Glutamatergic neuron (in vitro differentiated cells): ENCODE measurements around the gene ARL6IP5. TPM values are rescaled to one million over a fixed set of nuclear protein-coding genes. Genes with fewer than 3 reads are reported as not detected.

Source experiments
- DNase-seq: peaks from one replicate; pipeline ENCODE4 v3.0.0; 2022
- H3K27ac Mint-ChIP-seq: one replicate; pipeline ENCODE4 v1.8.0; 2020; ENCODE audit warnings: mild to moderate bottlenecking, mixed read lengths, inconsistent platforms; ENCODE audit not compliant: unreplicated experiment
- H3K27me3 Mint-ChIP-seq: one replicate; pipeline ENCODE4 v1.8.0; 2020; ENCODE audit warnings: mild to moderate bottlenecking, moderate library complexity, mixed read lengths, inconsistent platforms; ENCODE audit not compliant: unreplicated experiment
- H3K36me3 Mint-ChIP-seq: one replicate; pipeline ENCODE4 v1.8.0; 2020; ENCODE audit warnings: mild to moderate bottlenecking, mixed read lengths, inconsistent platforms; ENCODE audit not compliant: unreplicated experiment
- H3K4me1 Mint-ChIP-seq: one replicate; pipeline ENCODE4 v1.8.0; 2020; ENCODE audit warnings: mild to moderate bottlenecking, low read depth, mixed read lengths, inconsistent platforms; ENCODE audit not compliant: unreplicated experiment
- H3K4me3 Mint-ChIP-seq: one replicate; pipeline ENCODE4 v1.8.0; 2020; ENCODE audit warnings: mild to moderate bottlenecking, mixed read lengths, inconsistent platforms; ENCODE audit not compliant: unreplicated experiment
- H3K9me3 Mint-ChIP-seq: one replicate; pipeline ENCODE4 v1.8.0; 2020; ENCODE audit warnings: mild to moderate bottlenecking, moderate library complexity, mixed read lengths, inconsistent platforms; ENCODE audit not compliant: unreplicated experiment
- CTCF ChIP-seq: fragments of 200-600 bp; sonication (generic); IDR thresholded peaks from one replicate; pipeline ENCODE4 v1.5.0; 2021; ENCODE audit not compliant: partially characterized antibody, unreplicated experiment
- long read RNA-seq: library from polyadenylated mRNA; unstranded; transcript quantifications from one replicate; pipeline ENCODE4 v2.0.0, GENCODE V29; 2020; ENCODE audit not compliant: unreplicated experiment
- total RNA-seq: library from RNA; stranded (reverse); fragmentation: NEBNext Ultra II Directional; extraction: Animal tissue kit (Norgen Biotek cat#: 25700); gene quantifications from one replicate; pipeline ENCODE4 v1.2.1, GENCODE V29; 2021; ENCODE audit not compliant: unreplicated experiment

The ARL6IP5 gene, protein sequence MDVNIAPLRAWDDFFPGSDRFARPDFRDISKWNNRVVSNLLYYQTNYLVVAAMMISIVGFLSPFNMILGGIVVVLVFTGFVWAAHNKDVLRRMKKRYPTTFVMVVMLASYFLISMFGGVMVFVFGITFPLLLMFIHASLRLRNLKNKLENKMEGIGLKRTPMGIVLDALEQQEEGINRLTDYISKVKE
- total RNA-seq = 74.0 TPM
- long read RNA-seq, transcript ARL6IP5-201 (3 exons, 2,101 nt) = major isoform, 126 of 133 reads
- long read RNA-seq, partial matches to known transcripts = 0 of 133 reads
- long read RNA-seq, other reads (novel, unspliced or antisense) = 6 of 133 reads

DNA sequence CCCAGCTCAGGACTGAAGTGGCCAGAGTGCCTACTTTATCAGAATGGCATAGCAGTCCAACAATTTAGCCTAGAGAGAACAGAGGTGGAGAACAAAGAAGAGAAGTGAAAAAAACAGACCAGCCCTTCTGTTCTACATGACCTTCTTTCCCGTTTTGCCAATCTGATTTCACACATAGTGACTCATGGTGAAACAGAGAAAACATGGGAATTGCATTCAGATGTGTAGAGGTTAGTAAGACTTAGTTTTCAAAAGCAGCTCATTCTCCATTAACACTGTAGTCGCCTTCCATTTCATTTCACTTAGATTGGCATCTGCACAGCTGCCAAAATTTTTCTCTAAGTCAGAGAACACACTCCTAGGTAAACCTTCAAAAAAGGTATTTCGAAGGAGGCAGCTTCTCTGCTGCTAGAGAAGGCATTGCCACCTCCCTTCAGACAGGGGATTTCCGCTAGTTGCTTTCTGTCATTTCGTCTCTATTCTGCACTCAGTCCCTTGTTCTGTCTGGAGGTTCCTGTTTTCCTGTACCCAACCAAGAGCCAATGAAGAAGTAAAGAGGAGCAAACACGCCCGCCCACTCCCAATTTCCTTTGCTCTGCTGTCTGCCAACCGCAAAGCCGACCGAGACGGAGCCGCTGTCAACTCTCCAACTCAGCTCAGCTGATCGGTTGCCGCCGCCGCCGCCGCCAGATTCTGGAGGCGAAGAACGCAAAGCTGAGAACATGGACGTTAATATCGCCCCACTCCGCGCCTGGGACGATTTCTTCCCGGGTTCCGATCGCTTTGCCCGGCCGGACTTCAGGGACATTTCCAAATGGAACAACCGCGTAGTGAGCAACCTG lies at the start of gene ARL6IP5:
TSS of gene ARL6IP5 (plus strand) at position 612 of the 842 bp plus-strand sequence. CDS start at position 723, 111 bp downstream.
- DNase-seq = peak; percentile 95
- Mint-ChIP-seq H3K4me1 (peaks cover 22% of the 10 kb centered on the region), H3K36me3 (no peaks in the 10 kb centered on the region), H3K27me3 (peaks cover 2% of the 10 kb centered on the region), H3K9me3 (peaks cover 3% of the 10 kb centered on the region), H3K27ac (peak within 1 kb of the TSS; percentile 89), H3K4me3 (peak within 1 kb of the TSS; percentile 91)
- TF ChIP-seq CTCF = no peak

- DNase-seq = no peak
- Mint-ChIP-seq H3K27ac (no peak overlapping the region), H3K27me3 (no peaks in the 10 kb centered on the region), H3K9me3 (no peaks in the 10 kb centered on the region), H3K4me3 (no peak overlapping the region), H3K4me1 (no peaks in the 10 kb centered on the region), H3K36me3 (no peaks in the 10 kb centered on the region)
- TF ChIP-seq CTCF = no peak
Measured at GRCh38 chr3:69044608-69045007, 40.1 kb upstream of the ARL6IP5 start.

DNA sequence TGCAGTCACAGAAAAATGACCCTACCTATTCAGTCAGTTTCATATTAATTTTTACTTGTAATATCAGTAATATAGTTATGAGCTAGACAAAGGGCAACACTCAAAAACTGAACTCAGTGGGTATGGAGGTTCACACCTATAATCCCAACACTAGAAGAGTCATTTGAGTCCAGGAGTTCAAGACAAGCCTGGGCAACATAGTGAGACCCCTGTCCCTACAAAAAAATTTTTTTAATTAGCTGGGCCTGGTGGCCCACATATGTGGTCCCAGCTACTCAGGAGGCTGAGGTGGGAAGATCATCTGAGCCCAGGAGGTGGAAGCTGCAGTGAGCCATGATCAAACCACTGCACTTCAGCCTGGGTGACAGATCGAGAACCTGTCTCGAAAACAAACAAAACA lies 35.7 kb upstream of the ARL6IP5 start:
- Mint-ChIP-seq H3K4me3 (no peak overlapping the region), H3K36me3 (no peaks in the 10 kb centered on the region), H3K9me3 (peaks cover 10% of the 10 kb centered on the region), H3K4me1 (peaks cover 8% of the 10 kb centered on the region), H3K27me3 (no peaks in the 10 kb centered on the region), H3K27ac (no peak overlapping the region)
- no peak for TF ChIP-seq CTCF
- no peak for DNase-seq

- peaks cover 8% of the 10 kb centered on the region for H3K4me1 Mint-ChIP-seq
Measured at GRCh38 chr3:69051756-69052471, 32.8 kb upstream of the ARL6IP5 start, which contains the start of gene TMF1. Gene TMF1, minus strand, starts transcription at chr3:69052333. Its CDS starts 247 bp downstream, at chr3:69052086.

More at GRCh38 chr3:69051756-69052471, 32.8 kb upstream of the ARL6IP5 start, which contains the start of gene TMF1:
- peaks cover 10% of the 10 kb centered on the region for H3K9me3 Mint-ChIP-seq
- peak within 1 kb of the TSS; percentile 96 for H3K4me3 Mint-ChIP-seq
- peak; percentile 98 for DNase-seq
- no peaks in the 10 kb centered on the region for H3K36me3 Mint-ChIP-seq
- H3K27me3 Mint-ChIP-seq = no peaks in the 10 kb centered on the region
- peak within 1 kb of the TSS; percentile 93 for H3K27ac Mint-ChIP-seq
- TF ChIP-seq CTCF = no peak
